GM18861 (cell line): ENCODE data around the gene BDP1.
"Not testable (repeated sequence)": the region's sequence is repeated elsewhere in the genome, so short reads cannot be mapped to it uniquely, and the experiment has no call there.

Experiments used
- ATAC-seq: cut with Tn5 transposase; IDR thresholded peaks from one replicate; pipeline ENCODE4 v1.9.1; 2021; ENCODE audit not compliant: unreplicated experiment

Gene BDP1

GRCh38 chr5:71457106-71457505 is 1.7 kb downstream of the BDP1 start:
- no peak for ATAC-seq

- no peak for ATAC-seq
These were observed 5.2 kb downstream of the BDP1 start for GRCh38 chr5:71460693-71461092.

- no peak for ATAC-seq
These were observed 5.9 kb downstream of the BDP1 start for GRCh38 chr5:71461360-71461759.

GRCh38 chr5:71471193-71471592 is 15.7 kb downstream of the BDP1 start:
- ATAC-seq: no peak

GRCh38 chr5:71475788-71476384 is 20.4 kb downstream of the BDP1 start:
- peak; percentile 42 for ATAC-seq

GRCh38 chr5:71481441-71481840 is 26.0 kb downstream of the BDP1 start:
- ATAC-seq: no peak

- ATAC-seq: no peak
These were observed 26.7 kb downstream of the BDP1 start for GRCh38 chr5:71482132-71482531.

GRCh38 chr5:71483355-71483754 is 27.9 kb downstream of the BDP1 start:
- ATAC-seq: no peak

GRCh38 chr5:71492817-71493615 is 37.6 kb downstream of the BDP1 start:
- ATAC-seq: no peak

- ATAC-seq: not testable (repeated sequence)
These were observed 38.8 kb downstream of the BDP1 start for GRCh38 chr5:71494202-71494601.

GRCh38 chr5:71498756-71499155 is 43.3 kb downstream of the BDP1 start:
- ATAC-seq: not testable (repeated sequence)

GRCh38 chr5:71503536-71503935 is 48.1 kb downstream of the BDP1 start:
- no peak for ATAC-seq

- ATAC-seq: no peak
These were observed 66.7 kb downstream of the BDP1 start for GRCh38 chr5:71522151-71522550.

GRCh38 chr5:71525611-71526010 is 70.2 kb downstream of the BDP1 start:
- not testable (repeated sequence) for ATAC-seq

- no peak for ATAC-seq
These were observed 72.8 kb downstream of the BDP1 start for GRCh38 chr5:71528206-71528605.

- no peak for ATAC-seq
These were observed 74.2 kb downstream of the BDP1 start for GRCh38 chr5:71529682-71530081.

GRCh38 chr5:71533142-71533541 is 77.7 kb downstream of the BDP1 start:
- ATAC-seq: no peak

- peak; percentile 48 for ATAC-seq
These were observed 78.2 kb downstream of the BDP1 start for GRCh38 chr5:71533615-71534014.

- no peak for ATAC-seq
These were observed 82.2 kb downstream of the BDP1 start for GRCh38 chr5:71537687-71538086.

GRCh38 chr5:71550885-71551284 is 95.4 kb downstream of the BDP1 start:
- not testable (repeated sequence) for ATAC-seq

- ATAC-seq: not testable (repeated sequence)
These were observed 96.1 kb downstream of the BDP1 start for GRCh38 chr5:71551582-71551981.

- ATAC-seq: not testable (repeated sequence)
These were observed 96.7 kb downstream of the BDP1 start for GRCh38 chr5:71552026-71552749.
